Stimulated activated effector memory CD8-positive, alpha-beta T cell treated with anti-CD3 and anti-CD28 coated beads, Interleukin-12 subunit alpha, Interleukin-12 subunit beta, amount 100 ng/mL, for 72 hours (primary cell): ENCODE results near the gene DDX39B.
"Not testable (repeated sequence)": the region's sequence is repeated elsewhere in the genome, so short reads cannot be mapped to it uniquely, and the experiment has no call there.

Experiments used
- ATAC-seq: fragments of 150-1000 bp; cut with Tn5 transposase; 2 replicates; pipeline ENCODE4 v1.10.0; 2021
- DNase-seq, 2 donors: peaks; one replicate each; pipeline ENCODE4 v3.0.0; 2021 to 2022; ENCODE audit warnings: low spot score in 2 of 2
- H3K27ac Mint-ChIP-seq: one replicate; pipeline ENCODE4 v1.8.0; 2022; ENCODE audit warnings: mild to moderate bottlenecking, mixed read lengths
- H3K36me3 Mint-ChIP-seq: one replicate; pipeline ENCODE4 v1.8.0; 2022; ENCODE audit warnings: mild to moderate bottlenecking, mixed read lengths
- H3K4me1 Mint-ChIP-seq: one replicate; pipeline ENCODE4 v1.8.0; 2022; ENCODE audit warnings: mixed read lengths
- H3K4me3 Mint-ChIP-seq: one replicate; pipeline ENCODE4 v1.8.0; 2022; ENCODE audit warnings: mild to moderate bottlenecking, mixed read lengths
- H3K9me3 Mint-ChIP-seq: one replicate; pipeline ENCODE4 v1.8.0; 2022; ENCODE audit warnings: mixed read lengths

The DDX39B gene

DNA sequence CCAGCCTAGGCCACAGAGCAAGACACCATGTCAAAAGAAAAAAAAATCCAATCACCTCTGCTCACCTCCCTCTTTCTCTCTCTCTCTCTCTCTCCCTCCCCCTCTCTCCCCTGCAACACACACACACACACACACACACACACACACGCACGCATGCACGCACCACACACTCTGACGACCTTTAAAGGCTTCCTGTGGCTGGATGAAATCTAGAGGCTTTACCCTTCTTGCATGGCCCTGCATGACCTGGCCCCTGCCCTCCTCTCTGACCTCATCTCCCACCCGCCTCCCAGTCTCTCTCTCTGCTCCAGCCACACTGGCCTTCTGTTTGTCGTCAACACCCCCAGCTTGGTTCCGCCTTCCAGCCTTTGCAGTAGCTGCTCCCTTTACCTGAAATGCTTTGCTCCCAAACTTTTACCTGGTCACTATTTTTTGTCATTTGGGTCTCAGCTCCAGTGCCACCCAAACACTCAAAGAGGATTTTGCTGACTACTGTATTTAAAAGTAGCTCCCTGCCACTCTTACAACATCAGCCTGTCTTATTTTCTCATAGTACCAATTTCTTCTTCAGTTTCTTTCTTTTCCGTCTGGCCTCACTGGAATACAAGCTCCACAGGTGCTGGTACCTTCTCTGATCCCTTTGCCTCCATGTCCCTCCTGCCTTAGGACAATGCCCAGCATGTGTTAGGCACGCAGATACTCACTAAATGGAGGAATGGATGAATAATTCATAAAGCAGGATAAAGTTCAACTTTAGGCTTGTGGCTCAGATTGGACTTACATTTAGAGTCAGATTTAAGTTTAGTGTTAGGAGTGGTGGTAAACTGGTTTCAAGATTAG, 25.9 kb upstream of the DDX39B start:
- H3K4me1 Mint-ChIP-seq: peaks cover 84% of the 10 kb centered on the region
- peak; percentile 12 for ATAC-seq

DNA sequence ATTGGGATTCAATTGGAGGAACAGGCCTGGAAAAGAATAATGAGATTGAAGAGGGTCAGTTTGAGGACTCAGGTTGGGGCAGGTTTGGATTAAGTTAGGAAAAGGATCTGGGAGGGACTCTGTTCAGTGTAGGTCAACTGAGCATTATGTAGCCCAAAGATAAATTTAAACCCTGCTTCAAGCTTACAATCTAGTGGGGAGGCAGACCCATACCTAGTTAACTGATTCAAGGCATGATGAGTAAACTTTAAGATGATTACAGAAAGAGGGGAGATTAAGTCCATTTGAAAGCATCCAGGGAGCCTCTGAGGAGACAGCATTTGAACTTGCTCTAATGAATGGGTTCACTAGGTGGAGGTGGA, 18.9 kb upstream of the DDX39B start:
- Mint-ChIP-seq H3K27ac (peak overlapping the region; percentile 96), H3K4me3 (peak overlapping the region; percentile 79), H3K9me3 (no peaks in the 10 kb centered on the region), H3K36me3 (peaks cover 56% of the 10 kb centered on the region), H3K4me1 (peaks cover 86% of the 10 kb centered on the region)
- ATAC-seq (no peak), DNase-seq (no peak)

More for the DNA sequence above, 25.9 kb upstream of the DDX39B start:
- DNase-seq: peak in 1 of 2 donors; percentile 64
- H3K36me3 Mint-ChIP-seq: peaks cover 26% of the 10 kb centered on the region
- H3K27ac Mint-ChIP-seq: peak overlapping the region; percentile 48
- H3K4me3 Mint-ChIP-seq: peak overlapping the region; percentile 55
- no peaks in the 10 kb centered on the region for H3K9me3 Mint-ChIP-seq

DNA sequence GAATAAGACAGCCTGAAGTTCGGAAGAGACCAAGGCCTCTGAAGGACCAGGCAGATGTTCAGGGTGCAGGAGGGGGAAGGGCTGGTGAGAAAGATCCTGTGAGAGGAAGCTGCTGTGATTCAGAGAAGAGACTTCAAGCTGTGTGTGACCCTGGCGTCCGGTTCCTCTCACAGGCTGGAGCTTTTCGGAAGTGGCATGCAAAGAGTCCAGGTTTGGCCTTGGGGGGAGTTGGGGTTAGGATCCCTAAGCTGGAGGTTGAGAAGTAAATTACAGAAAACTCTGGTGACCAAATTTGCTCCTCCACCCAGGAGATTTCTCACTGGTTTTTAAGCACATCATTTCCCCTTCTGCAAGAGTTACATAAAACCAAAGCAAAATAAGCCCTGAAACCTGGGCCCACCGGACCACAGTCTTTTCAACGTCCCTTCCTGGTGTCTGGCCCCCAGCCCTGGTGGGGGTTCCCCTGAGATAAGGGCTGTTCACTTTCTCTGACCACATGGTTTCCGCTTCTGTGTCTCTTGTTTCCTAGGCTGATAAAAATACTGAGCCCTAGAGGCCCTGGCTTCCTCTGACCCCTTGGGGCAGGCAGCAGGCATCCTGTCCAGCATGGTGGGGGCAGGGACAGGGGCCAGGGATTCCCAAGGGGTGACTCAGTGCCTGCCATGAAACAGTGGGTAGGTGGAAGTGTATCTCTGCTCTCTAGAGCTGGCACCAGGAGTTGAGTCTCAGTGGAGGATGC, 18.3 kb upstream of the DDX39B start:
- peak in 1 of 2 donors; percentile 84 for DNase-seq
- no peaks in the 10 kb centered on the region for H3K9me3 Mint-ChIP-seq

DNA sequence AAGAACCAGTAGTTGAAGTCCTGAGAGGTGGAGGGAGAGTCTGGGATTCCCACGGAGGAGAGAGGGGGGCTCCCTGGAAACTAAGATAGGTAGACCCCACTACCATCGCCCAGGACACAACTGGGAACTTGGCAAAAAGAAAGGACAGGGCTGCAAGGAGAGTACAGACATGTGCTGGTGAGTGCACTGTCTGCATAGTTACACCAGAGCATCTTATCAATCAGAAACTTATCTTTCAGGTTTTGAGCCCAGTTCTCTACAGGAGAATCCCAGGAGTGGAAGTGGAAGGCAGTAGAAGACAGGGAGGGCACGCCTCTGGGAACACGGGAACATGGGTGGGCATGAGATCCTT, 17.8 kb upstream of the DDX39B start:
- ATAC-seq: peak; percentile 52
- no peak for DNase-seq
- Mint-ChIP-seq H3K4me3 (peak overlapping the region; percentile 79), H3K36me3 (peaks cover 59% of the 10 kb centered on the region), H3K4me1 (peaks cover 76% of the 10 kb centered on the region), H3K27ac (peak overlapping the region; percentile 96), H3K9me3 (no peaks in the 10 kb centered on the region)

More for the DNA sequence above, 18.3 kb upstream of the DDX39B start:
- H3K4me1 Mint-ChIP-seq: peaks cover 81% of the 10 kb centered on the region
- peaks cover 56% of the 10 kb centered on the region for H3K36me3 Mint-ChIP-seq
- peak overlapping the region; percentile 96 for H3K27ac Mint-ChIP-seq
- ATAC-seq: peak; percentile 77
- H3K4me3 Mint-ChIP-seq: peak overlapping the region; percentile 79

DNA sequence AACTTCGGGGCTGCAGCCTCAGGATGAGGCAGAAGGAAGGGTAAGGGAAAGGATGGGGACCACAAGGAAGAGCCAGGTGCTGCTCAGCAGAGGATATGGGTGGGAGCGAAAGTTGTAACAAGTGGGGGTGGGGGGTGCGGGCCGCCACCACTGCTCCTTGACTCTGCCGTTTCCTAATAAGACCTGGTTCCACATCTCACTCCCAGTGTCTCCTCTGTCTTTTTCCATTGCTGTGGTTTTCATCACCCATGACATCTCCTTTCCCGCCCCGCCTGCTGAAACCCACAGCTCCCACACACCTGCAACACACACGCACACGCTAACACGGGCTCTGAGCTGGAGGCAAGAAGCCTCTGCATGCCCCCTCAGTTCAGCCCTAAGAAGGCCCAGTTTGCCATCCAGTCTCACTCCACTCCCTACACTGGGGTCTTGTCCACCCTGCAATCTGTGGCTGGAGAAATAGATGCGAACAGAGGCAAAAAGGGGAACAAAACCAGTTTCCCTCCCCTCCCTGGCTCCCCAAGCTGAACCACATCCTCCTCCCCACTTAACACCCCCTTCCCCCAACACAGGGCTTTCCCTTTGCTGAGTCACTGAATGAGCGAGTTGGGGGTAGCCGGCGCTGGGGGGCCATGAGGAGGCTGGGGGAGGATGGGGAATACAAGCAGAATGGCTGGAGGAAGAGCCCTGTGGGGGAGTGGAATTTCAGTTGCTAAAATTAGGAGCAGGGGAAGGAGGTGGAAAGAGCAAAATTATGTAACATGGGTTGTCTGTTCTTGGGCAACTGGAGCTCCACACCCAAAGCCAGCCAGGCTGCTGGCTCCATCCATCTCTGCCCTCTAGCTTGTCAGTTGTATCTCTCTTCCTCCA, 17.1 kb upstream of the DDX39B start:
- Mint-ChIP-seq H3K4me3 (peak overlapping the region; percentile 79), H3K9me3 (no peaks in the 10 kb centered on the region), H3K36me3 (peaks cover 66% of the 10 kb centered on the region), H3K27ac (peak overlapping the region; percentile 96), H3K4me1 (peaks cover 71% of the 10 kb centered on the region)
- ATAC-seq (peak; percentile 66), DNase-seq (peak in 1 of 2 donors; percentile 82)

DNA sequence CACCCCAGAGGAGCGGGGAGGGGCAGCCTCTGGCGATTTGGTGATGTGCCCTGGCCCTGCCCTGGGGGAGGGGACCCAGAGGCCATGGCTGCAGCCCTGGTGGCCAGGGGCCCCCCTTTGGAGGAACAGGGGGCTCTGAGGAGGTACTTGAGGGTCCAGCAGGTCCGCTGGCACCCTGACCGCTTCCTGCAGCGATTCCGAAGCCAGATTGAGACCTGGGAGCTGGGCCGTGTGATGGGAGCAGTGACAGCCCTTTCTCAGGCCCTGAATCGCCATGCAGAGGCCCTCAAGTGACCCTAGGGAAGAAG, 16.5 kb upstream of the DDX39B start:
- DNase-seq (no peak), ATAC-seq (no peak)
- Mint-ChIP-seq H3K9me3 (no peaks in the 10 kb centered on the region), H3K4me3 (peak overlapping the region; percentile 79), H3K4me1 (peaks cover 66% of the 10 kb centered on the region), H3K27ac (peak overlapping the region; percentile 96), H3K36me3 (peaks cover 62% of the 10 kb centered on the region)

DNA sequence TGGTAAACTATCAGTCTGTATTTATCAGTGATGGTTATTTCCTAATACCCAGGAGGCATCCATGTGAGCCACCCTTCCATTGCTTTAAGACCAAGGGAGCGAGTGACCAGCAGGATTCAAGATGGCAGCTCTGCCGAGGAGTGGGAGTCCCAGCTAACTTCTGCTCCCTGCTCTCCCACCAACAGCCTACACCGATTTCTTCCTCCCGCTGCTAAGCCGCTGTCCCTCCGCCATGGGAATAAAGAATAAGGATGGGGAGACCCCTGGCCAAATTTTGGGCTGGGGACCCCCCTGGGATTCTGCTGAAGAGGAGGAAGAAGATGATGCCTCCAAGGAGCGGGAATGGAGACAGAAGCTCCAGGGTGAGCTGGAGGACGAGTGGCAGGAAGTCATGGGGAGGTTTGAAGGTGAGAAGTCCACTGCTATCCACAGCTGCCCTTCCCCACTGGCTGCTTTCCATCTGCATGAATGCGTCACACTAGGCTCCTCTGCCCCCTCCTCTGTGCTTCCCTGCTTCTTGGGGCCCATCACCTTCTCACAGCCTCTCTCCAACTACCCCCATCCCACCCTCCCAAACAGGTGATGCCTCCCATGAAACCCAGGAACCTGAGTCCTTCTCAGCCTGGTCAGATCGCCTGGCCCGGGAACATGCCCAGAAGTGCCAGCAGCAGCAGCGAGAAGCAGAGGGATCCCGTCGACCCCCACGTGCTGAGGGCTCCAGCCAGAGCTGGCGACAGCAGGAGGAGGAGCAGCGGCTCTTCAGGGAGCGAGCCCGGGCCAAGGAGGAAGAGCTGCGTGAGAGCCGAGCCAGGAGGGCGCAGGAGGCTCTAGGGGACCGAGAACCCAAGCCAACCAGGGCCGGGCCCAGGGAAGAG, 15.9 kb upstream of the DDX39B start:
- peaks cover 60% of the 10 kb centered on the region for H3K4me1 Mint-ChIP-seq
- ATAC-seq: no peak
- peak overlapping the region; percentile 96 for H3K27ac Mint-ChIP-seq
- no peak for DNase-seq
- peaks cover 62% of the 10 kb centered on the region for H3K36me3 Mint-ChIP-seq
- H3K9me3 Mint-ChIP-seq: no peaks in the 10 kb centered on the region
- H3K4me3 Mint-ChIP-seq: peak overlapping the region; percentile 79

DNA sequence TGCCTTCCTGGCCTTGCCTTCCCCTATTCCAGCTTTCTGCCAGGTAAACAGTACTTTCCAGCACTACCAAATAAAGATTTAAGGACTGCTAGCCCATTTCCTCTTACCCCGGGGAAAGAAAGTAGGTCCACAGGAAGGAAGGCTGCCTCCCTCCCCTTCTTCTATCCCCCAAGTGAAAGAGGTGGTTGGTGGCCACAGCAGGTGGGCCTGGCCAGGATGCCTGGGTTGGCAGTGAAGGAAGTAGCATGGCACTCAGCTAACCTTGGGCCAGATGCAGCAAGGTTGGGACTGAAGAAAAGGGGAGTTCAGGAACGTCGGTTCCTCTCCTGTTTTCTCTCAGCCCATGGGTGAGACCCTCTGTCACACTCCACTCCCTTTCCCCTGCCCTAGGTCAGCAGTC, 14.5 kb upstream of the DDX39B start:
- H3K9me3 Mint-ChIP-seq: no peaks in the 10 kb centered on the region
- H3K4me3 Mint-ChIP-seq: peak overlapping the region; percentile 32
- DNase-seq (no peak), ATAC-seq (no peak)
- peak overlapping the region; percentile 81 for H3K27ac Mint-ChIP-seq
- H3K36me3 Mint-ChIP-seq: peaks cover 56% of the 10 kb centered on the region
- peaks cover 53% of the 10 kb centered on the region for H3K4me1 Mint-ChIP-seq

DNA sequence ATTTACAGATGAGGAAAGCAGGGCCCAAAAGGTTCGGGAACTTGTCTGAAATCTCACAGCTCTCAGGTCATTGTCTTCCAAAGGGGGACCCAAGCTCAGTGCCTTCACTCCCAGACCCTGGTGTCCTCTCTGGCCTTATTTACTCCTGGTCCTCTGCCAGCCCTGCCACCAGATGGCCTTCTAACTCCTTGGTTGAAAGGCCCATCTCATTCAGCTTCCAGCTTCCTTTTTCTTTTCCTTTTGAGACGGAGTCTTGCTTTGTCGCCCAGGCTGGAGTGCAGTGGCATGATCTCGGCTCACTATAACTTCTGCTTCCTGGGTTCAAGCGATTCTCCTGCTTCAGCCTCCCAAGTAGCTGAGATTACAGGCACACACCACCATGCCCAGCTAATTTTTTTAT, 9.6 kb upstream of the DDX39B start:
- not testable (repeated sequence) for DNase-seq, H3K9me3 Mint-ChIP-seq
- H3K36me3 Mint-ChIP-seq: peaks cover 37% of the 10 kb centered on the region
- H3K4me1 Mint-ChIP-seq: peaks cover 29% of the 10 kb centered on the region
- peak overlapping the region; percentile 30 for H3K4me3 Mint-ChIP-seq
- H3K27ac Mint-ChIP-seq: peak overlapping the region; percentile 17
- ATAC-seq: peak; percentile 48

DNA sequence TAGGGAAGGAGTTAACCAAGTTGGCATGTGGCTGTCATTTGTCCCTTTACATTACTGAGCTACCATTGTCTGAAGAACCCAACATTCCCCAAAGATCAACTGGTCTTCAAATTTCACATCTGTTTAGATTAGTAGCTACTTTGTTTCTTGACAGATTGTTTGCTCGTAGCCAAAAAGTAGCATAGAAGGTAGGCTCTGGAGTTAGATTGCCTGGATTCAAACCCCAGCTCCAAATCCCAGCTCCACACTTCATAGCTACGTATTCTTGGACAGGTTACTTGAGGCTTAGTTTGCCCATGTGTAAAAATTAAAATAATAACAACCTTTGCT, 6.7 kb upstream of the DDX39B start:
- peaks cover 32% of the 10 kb centered on the region for H3K4me1 Mint-ChIP-seq
- ATAC-seq (no peak), DNase-seq (no peak)
- H3K9me3 Mint-ChIP-seq: no peaks in the 10 kb centered on the region
- peak overlapping the region; percentile 79 for H3K4me3 Mint-ChIP-seq
- peak overlapping the region; percentile 85 for H3K27ac Mint-ChIP-seq
- peaks cover 26% of the 10 kb centered on the region for H3K36me3 Mint-ChIP-seq

DNA sequence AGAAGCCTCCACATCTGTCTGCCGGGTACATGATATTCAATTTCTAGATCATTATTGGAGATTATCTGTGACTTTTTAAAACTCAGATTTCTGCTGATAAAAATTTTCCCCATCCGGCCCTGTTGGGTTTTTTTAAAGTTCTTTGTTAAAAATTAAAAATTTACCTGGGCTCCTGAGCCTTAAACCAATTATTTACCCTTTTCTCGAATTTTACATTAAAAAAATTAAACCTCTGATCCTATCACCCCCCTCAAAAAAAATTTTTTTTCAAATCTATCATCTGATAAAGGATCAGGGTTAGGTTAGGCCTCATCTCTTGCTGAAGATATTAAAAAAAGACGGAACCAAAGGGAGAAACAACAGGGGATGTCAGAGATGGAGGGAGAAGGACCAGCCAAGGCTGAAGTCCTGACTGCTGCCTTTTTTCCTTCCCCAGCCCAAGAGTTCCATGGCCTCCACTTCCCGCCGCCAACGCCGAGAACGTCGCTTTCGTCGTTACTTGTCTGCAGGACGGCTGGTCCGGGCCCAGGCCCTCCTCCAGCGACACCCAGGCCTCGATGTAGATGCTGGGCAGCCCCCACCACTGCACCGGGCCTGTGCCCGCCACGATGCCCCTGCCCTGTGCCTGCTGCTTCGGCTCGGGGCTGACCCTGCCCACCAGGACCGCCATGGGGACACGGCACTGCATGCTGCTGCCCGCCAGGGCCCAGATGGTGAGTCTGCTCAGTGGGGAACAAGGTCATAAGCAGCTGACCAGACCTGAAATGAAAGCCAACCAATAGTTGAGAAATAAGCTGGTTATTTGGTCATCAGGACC, 6.1 kb upstream of the DDX39B start:
- DNase-seq (no peak), ATAC-seq (no peak)
- Mint-ChIP-seq H3K9me3 (no peaks in the 10 kb centered on the region), H3K36me3 (peaks cover 26% of the 10 kb centered on the region), H3K27ac (peak overlapping the region; percentile 85), H3K4me1 (peaks cover 32% of the 10 kb centered on the region), H3K4me3 (peak overlapping the region; percentile 79)

DNA sequence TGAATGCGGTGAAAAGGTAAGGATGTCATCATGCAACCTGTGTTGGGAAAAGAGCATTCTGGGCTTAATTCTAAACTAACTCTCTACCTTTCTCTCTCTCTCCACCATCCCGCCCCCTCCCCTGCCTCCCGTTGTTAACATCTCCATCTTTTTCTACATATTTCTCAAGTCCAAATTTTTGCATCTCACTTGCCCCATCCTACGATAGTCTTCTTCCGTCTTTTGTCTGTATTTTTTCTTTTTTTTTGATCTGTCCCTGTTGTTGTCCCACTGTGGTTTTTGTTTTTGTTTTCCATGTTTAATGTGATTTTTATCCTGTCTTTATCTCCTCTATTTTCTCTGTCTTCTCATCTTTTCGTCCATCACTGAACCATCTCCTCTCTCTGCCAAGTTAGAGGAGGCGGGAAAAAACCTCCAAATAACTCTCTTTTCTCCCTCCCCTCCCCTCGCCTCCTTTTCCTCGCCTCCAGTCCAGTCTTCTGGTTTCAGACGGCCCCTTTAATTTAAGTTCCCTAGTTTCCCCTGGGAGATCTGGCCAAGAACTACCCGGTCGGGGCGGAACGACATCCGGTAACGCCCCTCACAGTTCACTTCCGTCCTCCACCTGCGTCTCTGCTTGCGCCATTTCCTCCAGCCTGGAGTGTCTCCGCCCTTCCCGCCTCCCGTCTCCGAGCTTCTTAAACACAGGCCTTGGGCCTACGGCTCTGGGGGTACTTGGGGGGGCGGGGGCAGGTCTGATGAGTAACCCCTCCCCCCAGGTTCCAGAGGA, 5.3 kb upstream of the DDX39B start, which contains the start of gene NFKBIL1:
TSS of gene NFKBIL1 (plus strand) at position 651 of the 769 bp plus-strand sequence. CDS start at position 738, 87 bp downstream.
- peaks cover 30% of the 10 kb centered on the region for H3K36me3 Mint-ChIP-seq
- H3K4me1 Mint-ChIP-seq: peaks cover 34% of the 10 kb centered on the region
- peak within 1 kb of the TSS; percentile 79 for H3K4me3 Mint-ChIP-seq
- H3K27ac Mint-ChIP-seq: peak within 1 kb of the TSS; percentile 85
- DNase-seq (peak; percentile 64 to 93), ATAC-seq (peak; percentile 88)
- H3K9me3 Mint-ChIP-seq: no peaks in the 10 kb centered on the region

DNA sequence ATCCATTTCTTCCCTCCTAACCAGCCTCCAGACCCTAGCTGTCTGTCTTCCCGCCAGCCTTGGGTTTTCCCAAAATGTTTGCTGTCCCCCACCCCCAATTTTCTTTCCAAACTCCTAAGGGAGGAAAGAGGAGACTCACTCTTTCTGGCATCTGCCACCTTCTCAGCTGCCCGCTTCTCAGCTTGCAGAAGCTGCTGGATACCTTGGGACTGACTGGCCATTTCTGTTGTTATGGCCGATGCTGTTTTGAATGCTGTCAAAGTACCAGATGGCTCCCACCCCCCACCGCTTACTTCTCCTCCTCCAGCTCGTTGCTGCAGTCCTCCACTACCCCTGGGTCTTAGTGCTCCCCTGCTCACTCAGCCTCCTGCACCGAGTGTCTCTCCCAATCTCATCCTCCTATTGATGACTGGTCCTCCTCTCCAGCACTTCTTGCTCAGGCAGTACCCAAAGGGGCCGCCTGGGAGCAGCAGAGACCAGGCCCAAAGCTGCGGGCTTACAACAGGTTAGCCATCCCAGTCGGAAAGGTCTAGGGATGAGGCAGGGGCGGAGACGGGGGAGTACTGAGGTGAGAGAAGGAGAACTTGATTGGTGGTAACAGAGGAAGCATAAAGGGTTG, 4.6 kb upstream of the DDX39B start, which contains the start of gene ATP6V1G2:
TSS of gene ATP6V1G2 (minus strand) at position 270 of the 619 bp plus-strand sequence. CDS start at position 221, 49 bp downstream.
- ATAC-seq (peak; percentile 73), DNase-seq (peak; percentile 77 to 95)
- Mint-ChIP-seq H3K4me3 (peak within 1 kb of the TSS; percentile 79), H3K9me3 (no peaks in the 10 kb centered on the region), H3K36me3 (peaks cover 34% of the 10 kb centered on the region), H3K4me1 (peaks cover 33% of the 10 kb centered on the region), H3K27ac (peak within 1 kb of the TSS; percentile 85)
